ENCODE measurements around the gene KCNG4. TPM values are rescaled to one million over a fixed set of nuclear protein-coding genes. Genes with fewer than 3 reads are reported as not detected.

Gene KCNG4
- total RNA-seq, 1 experiment from 2014 or later, result not detected

DNA sequence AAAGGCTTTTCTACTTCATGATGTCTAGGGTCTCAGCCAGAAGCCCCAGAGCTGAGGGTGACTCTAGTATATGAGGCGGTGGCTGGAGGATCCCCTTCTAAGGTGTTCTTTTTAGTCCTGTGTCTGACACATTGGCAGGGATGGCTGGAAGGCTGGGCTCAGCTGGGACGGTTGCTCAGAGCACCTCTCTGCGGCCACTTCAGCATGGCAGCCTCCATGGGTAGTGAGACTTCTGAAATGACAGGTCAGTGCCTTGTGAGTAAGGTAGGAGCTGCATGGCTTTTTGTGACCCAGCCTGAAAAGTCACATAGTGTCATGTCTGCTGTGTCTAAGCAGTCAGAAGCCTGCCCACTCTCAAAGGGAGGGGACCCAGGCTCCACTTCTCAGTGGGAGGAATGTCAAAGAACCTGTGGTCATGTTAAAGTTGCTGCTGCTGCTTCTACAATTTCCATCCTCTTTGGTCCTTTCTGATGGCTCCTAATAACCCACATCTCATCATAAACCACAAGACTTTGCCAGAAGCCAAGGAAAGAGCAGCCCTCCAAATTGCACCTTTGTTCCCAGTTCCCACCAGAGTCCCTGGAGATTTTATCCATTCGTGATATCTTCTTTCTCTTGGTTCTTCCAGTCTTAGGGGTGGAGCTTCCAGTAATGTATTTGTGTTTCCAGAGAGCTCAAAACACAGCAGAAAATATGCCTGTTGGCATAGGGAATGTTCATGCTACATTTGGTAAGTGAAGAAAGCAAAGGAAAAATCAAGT is 15.4 kb upstream of the KCNG4 start:
- H3K27ac ChIP-seq, result no peak overlapping the region
- no peaks in the 10 kb centered on the region for H3K4me1 ChIP-seq (replicated peaks)
- no peak for DNase-seq (ENCODE audit: low read depth in 1 of 2, low spot score in 2 of 2)
- H3K4me3 ChIP-seq, result no peak overlapping the region
- no peaks in the 10 kb centered on the region for H3K27me3 ChIP-seq (replicated peaks)
- H3K9me3 ChIP-seq (replicated peaks), result peaks cover 2% of the 10 kb centered on the region; the same call in 1 of the 2 replicates
- no peaks in the 10 kb centered on the region for H3K36me3 ChIP-seq

DNA sequence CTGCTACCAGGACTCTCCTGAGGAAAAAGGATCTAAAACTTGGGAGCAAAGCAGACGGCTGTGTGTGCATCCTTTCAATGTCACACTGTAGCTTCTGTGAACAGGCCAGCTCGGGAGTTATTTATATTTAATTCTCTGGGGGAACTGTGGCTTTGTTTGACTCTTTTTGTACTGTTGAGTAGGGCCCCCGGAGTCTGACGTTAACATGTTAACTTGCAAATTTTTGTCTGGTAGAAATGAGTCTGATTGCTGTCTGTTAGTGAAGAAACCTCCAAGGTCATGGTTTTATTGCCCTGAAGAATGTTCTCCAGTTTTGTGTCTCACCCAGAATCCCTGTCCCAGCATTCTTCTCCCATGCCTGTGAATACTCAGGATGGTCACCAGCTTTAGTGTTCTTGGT is 14.2 kb upstream of the KCNG4 start:
- Histone ChIP-seq H3K9me3 (replicated peaks) (peaks cover 2% of the 10 kb centered on the region; the same call in 1 of the 2 replicates), H3K27ac (no peak overlapping the region), H3K4me3 (no peak overlapping the region), H3K4me1 (replicated peaks) (no peaks in the 10 kb centered on the region), H3K27me3 (replicated peaks) (no peaks in the 10 kb centered on the region), H3K36me3 (no peaks in the 10 kb centered on the region)
- DNase-seq (ENCODE audit: low read depth in 1 of 2, low spot score in 2 of 2), result no peak

DNA sequence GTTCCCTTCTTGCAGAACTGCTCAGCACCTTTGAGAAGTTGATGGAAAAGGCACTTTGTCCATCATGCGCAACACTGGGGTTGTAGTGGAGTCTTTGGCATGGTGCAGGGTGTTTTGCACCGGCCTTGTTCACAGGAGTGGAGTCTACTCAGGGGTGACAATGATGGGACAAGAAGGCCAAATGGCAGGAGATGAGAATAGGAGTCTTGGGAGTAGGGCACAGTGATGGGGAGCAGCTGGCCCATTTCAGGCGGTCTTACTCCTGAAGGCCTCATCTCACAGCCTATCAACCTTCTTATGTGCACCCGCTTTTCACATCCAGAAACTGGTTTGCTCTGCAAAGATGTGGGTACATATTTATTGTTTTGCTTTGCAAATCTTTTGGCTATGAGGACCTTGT is 13.4 kb upstream of the KCNG4 start:
- no peak overlapping the region for H3K4me3 ChIP-seq
- no peaks in the 10 kb centered on the region for H3K4me1 ChIP-seq (replicated peaks)
- no peaks in the 10 kb centered on the region for H3K36me3 ChIP-seq
- DNase-seq (ENCODE audit: low read depth in 1 of 2, low spot score in 2 of 2), result no peak
- H3K27ac ChIP-seq, result no peak overlapping the region
- H3K27me3 ChIP-seq (replicated peaks), result no peaks in the 10 kb centered on the region
- peaks cover 2% of the 10 kb centered on the region; the same call in 1 of the 2 replicates for H3K9me3 ChIP-seq (replicated peaks)

DNA sequence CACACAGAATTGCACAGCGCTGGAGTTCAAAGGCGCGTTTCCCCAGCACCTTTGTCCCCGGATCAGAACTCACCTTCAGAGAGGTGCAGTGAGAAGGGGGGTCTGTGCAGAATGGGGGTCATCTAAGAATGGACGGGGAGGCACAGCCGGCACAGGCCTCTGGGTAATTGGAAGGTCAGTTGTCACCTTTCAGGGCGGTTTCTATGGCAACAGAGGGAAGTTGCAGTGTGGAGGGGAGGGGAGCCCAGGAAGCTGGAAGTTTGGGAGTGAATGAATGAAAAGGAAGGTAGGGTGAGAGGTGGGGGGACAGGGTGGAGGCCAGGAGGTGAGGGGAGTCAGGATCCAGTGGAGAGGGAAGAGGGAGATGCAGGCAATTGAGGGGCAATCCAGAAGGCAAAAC is 12.4 kb upstream of the KCNG4 start:
- H3K27me3 ChIP-seq (replicated peaks), result no peaks in the 10 kb centered on the region

DNA sequence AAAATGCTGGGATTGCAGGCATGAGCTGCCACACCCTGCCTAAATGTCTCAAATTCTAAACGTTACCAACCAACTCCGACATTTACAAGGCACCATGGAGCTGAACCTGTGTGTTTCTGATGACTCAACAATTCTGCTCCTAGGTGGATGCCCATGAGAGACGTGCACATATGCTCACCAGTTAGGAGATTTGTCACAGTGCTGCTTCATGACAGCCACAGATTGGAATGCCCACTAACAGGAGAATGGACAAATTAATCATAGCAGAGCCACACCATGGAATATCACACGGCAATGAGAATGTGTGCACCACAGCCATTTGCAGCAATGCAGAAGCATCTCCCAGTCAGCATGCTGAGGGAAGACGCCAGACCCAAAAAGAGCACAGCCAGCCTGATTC is 8.0 kb upstream of the KCNG4 start:
- DNase-seq (ENCODE audit: low read depth in 1 of 2, low spot score in 2 of 2), result no peak
- no peaks in the 10 kb centered on the region for H3K27me3 ChIP-seq (replicated peaks)
- H3K4me1 ChIP-seq (replicated peaks), result no peaks in the 10 kb centered on the region
- H3K4me3 ChIP-seq, result no peak overlapping the region
- no peaks in the 10 kb centered on the region for H3K36me3 ChIP-seq
- H3K27ac ChIP-seq, result no peak overlapping the region
- no peaks in the 10 kb centered on the region for H3K9me3 ChIP-seq (replicated peaks)

More for the DNA sequence above, 12.4 kb upstream of the KCNG4 start:
- Histone ChIP-seq H3K27ac (no peak overlapping the region), H3K9me3 (replicated peaks) (peaks cover 2% of the 10 kb centered on the region; the same call in 1 of the 2 replicates), H3K4me1 (replicated peaks) (no peaks in the 10 kb centered on the region), H3K36me3 (no peaks in the 10 kb centered on the region), H3K4me3 (no peak overlapping the region)
- no peak for DNase-seq (ENCODE audit: low read depth in 1 of 2, low spot score in 2 of 2)

DNA sequence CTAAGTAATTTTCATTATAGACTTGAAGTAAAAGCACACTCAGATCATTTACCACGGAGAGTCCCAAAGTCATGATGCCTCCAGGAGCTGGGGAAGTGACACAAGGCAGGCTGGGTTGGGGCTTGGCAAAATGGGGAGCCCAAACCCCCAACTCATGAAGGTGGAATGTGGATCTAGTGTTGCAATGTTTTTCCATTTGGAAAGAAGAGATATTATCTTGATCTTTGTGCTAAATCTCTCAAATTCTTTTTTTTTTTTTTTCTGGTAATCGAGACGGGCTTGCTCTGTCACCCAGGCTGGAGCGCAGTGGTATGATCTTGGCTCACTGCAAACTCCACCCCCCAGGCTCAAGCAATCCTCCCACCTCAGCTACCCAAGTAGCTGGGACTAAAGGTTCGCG is 7.5 kb upstream of the KCNG4 start:
- H3K4me1 ChIP-seq (replicated peaks), result no peaks in the 10 kb centered on the region
- no peak overlapping the region for H3K27ac ChIP-seq
- DNase-seq (ENCODE audit: low read depth in 1 of 2, low spot score in 2 of 2), result no peak
- no peaks in the 10 kb centered on the region for H3K36me3 ChIP-seq
- no peaks in the 10 kb centered on the region for H3K9me3 ChIP-seq (replicated peaks)
- H3K27me3 ChIP-seq (replicated peaks), result no peaks in the 10 kb centered on the region
- H3K4me3 ChIP-seq, result no peak overlapping the region

DNA sequence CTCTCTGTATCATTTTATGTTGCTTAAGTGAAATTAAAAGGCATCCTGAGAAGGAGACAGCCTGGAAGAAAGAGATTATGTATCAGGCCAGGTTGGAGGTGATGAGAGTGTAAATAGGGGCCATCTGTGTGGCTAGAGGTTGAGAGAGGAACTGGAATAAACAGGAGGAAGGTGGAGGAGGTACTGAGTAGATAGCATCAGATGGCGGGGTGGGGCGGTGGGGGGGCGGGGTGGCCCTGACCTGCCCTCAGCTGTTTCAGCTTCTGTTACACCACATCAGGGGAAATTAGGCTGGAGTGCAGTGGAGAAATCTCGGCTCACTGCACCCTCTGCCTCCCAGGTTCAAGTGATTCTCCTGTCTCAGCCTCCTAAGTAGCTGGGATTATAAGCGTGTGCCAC is 6.9 kb upstream of the KCNG4 start:
- H3K36me3 ChIP-seq, result no peaks in the 10 kb centered on the region
- no peaks in the 10 kb centered on the region for H3K27me3 ChIP-seq (replicated peaks)
- no peak for DNase-seq (ENCODE audit: low read depth in 1 of 2, low spot score in 2 of 2)

DNA sequence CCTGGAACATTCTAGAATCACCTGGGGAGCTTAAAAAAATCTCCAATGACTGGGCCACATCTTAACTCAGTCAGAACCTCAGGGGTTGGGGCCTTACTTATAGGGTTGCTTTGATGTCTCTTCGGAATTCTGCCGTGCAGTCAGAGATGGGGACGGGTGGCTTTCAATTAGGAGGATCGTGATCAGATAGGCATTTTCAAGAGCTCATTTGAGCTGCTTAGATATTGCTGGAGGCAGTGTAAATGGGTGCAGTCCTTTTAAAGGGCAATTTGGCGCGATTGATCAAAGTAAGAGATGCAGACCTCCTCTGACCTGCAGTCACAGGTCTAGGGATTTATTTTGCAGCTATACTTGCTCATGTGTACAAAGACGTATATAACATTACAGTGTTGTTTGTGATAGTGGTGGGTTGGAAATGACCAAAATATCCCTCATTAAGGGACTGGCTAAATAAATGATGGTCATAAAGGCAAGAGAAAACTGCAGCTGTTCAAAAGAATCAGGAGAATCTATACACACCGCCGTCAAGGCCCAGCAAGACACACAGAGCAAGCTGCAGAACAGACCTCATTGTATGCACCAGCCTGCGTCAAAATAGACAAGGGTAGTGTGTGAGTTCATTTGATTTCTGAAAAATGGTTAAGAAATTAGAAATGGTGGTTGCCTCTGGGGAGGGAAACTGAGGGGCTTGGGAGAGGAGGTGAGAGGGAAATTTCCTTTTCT is 6.3 kb upstream of the KCNG4 start:
- DNase-seq (ENCODE audit: low read depth in 1 of 2, low spot score in 2 of 2), result no peak
- no peak overlapping the region for H3K4me3 ChIP-seq
- no peaks in the 10 kb centered on the region for H3K9me3 ChIP-seq (replicated peaks)
- H3K27ac ChIP-seq, result no peak overlapping the region
- no peaks in the 10 kb centered on the region for H3K36me3 ChIP-seq
- H3K4me1 ChIP-seq (replicated peaks), result no peaks in the 10 kb centered on the region
- H3K27me3 ChIP-seq (replicated peaks), result no peaks in the 10 kb centered on the region

More for the DNA sequence above, 6.9 kb upstream of the KCNG4 start:
- no peak overlapping the region for H3K4me3 ChIP-seq
- H3K27ac ChIP-seq, result no peak overlapping the region
- no peaks in the 10 kb centered on the region for H3K9me3 ChIP-seq (replicated peaks)
- no peaks in the 10 kb centered on the region for H3K4me1 ChIP-seq (replicated peaks)

DNA sequence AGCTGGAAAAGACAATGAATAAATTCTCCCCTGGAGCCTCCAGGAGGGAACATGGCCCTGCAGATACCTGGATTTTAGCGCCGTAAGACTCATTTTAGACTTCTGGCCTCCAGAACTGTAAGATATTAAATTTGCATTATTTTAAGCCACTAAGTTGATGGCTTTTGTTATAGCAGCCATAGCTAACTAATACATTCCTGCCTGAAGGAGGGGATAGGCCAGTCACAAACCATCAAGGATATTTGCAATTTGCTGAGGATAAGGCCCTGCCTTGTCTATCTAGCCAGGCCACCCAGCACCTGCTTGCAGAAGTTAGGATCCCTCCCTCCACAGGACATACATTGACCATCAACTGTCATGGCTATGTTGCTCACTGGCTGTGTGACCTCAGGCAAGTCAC is 4.9 kb upstream of the KCNG4 start:
- no peaks in the 10 kb centered on the region for H3K27me3 ChIP-seq (replicated peaks)
- no peaks in the 10 kb centered on the region for H3K4me1 ChIP-seq (replicated peaks)
- no peak for DNase-seq (ENCODE audit: low read depth in 1 of 2, low spot score in 2 of 2)
- H3K9me3 ChIP-seq (replicated peaks), result no peaks in the 10 kb centered on the region
- H3K27ac ChIP-seq, result no peak overlapping the region
- H3K4me3 ChIP-seq, result no peak overlapping the region
- H3K36me3 ChIP-seq, result no peaks in the 10 kb centered on the region

DNA sequence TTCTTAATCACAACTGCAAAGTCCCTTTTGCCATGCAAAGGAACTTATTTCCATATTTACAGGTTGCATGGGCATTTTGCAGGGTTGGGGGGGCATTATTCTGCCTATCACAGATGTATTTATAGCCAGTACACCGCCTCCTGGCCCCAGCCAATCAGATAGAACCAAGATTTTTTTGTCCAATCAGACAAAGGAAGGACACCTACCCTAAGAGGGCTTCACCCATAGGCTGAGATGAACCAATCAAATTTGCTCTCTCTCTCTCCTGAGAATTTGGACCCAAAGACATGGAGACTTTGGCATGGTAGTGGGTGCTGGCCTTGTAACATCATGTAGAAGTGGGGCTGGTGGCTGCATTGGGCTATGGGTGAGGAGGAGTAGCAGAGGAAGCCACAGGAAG is 3.9 kb upstream of the KCNG4 start:
- Histone ChIP-seq H3K27ac (no peak overlapping the region), H3K36me3 (no peaks in the 10 kb centered on the region), H3K27me3 (replicated peaks) (peaks cover 6% of the 10 kb centered on the region; the same call in 1 of the 2 replicates), H3K4me3 (no peak overlapping the region), H3K4me1 (replicated peaks) (no peaks in the 10 kb centered on the region), H3K9me3 (replicated peaks) (no peaks in the 10 kb centered on the region)
- no peak for DNase-seq (ENCODE audit: low read depth in 1 of 2, low spot score in 2 of 2)

DNA sequence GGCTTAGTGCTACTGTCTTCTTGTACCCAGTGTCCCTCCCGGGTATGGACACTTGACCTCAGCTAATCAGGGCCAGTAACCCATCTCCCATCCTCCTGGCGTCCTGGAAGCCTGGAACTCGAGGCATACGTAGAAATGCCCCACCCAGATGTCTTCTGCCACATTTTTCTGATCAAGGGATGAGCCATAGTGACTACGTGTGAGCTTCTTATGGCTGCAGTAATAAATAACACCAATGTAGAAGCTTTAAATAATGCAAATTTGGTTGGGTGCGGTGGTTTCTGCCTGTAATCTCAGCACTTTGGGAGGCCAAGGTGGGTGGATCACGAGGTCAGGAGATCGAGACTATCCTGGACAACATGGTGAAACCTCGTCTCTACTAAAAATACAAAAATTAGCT is 3.0 kb upstream of the KCNG4 start:
- Histone ChIP-seq H3K4me3 (no peak overlapping the region), H3K27me3 (replicated peaks) (peaks cover 6% of the 10 kb centered on the region; the same call in 1 of the 2 replicates), H3K36me3 (no peaks in the 10 kb centered on the region), H3K9me3 (replicated peaks) (no peaks in the 10 kb centered on the region), H3K27ac (no peak overlapping the region), H3K4me1 (replicated peaks) (no peaks in the 10 kb centered on the region)
- no peak for DNase-seq (ENCODE audit: low read depth in 1 of 2, low spot score in 2 of 2)

DNA sequence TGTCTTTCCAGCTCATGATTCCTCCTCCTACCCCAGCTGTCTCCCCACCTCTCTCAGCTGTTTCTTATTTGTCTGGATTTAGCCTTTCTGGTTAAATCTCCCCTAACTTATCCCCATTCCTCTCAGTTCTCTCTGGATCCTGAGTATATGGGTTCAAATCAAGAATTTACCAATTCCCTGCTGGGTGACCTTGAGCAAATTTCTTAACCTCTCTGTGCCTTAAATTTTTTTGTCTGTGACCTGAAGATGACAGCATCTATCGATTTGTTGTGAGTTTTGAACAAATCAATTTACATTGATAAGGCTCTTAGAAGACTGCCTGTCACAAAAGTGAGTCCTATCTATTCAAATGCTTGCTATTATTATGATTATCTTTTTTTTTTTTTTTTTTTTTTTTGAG is 2.0 kb upstream of the KCNG4 start:
- no peak overlapping the region for H3K4me3 ChIP-seq

DNA sequence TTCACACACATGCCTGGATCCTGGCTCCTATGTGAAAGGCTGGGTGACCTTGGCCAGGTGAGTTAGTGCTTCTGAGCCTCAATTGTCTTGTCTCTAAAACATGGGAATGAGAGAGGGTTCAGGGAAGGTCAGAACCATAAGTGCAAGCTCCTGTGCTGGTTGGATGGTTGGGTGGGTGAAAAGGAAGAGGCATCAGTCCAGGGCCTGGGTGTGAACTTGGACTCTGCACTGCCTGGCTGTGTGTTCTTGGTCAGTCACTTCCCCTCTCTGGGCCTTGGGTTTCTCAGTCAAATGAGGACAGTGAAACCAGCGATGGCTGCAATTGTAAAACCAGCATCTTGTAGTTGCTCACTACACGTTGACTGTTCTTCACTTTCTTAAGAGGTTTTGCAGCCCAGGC is 643 bp upstream of the KCNG4 start:
- no peak for DNase-seq (ENCODE audit: low read depth in 1 of 2, low spot score in 2 of 2)
- Histone ChIP-seq H3K4me1 (replicated peaks) (no peaks in the 10 kb centered on the region), H3K4me3 (no peak overlapping the region), H3K27me3 (replicated peaks) (peaks cover 6% of the 10 kb centered on the region; the same call in 1 of the 2 replicates), H3K27ac (no peak overlapping the region), H3K36me3 (no peaks in the 10 kb centered on the region), H3K9me3 (replicated peaks) (no peaks in the 10 kb centered on the region)

More for the DNA sequence above, 2.0 kb upstream of the KCNG4 start:
- H3K27ac ChIP-seq, result no peak overlapping the region
- H3K9me3 ChIP-seq (replicated peaks), result no peaks in the 10 kb centered on the region
- no peaks in the 10 kb centered on the region for H3K4me1 ChIP-seq (replicated peaks)
- peaks cover 6% of the 10 kb centered on the region; the same call in 1 of the 2 replicates for H3K27me3 ChIP-seq (replicated peaks)
- no peak for DNase-seq (ENCODE audit: low read depth in 1 of 2, low spot score in 2 of 2)
- no peaks in the 10 kb centered on the region for H3K36me3 ChIP-seq

DNA sequence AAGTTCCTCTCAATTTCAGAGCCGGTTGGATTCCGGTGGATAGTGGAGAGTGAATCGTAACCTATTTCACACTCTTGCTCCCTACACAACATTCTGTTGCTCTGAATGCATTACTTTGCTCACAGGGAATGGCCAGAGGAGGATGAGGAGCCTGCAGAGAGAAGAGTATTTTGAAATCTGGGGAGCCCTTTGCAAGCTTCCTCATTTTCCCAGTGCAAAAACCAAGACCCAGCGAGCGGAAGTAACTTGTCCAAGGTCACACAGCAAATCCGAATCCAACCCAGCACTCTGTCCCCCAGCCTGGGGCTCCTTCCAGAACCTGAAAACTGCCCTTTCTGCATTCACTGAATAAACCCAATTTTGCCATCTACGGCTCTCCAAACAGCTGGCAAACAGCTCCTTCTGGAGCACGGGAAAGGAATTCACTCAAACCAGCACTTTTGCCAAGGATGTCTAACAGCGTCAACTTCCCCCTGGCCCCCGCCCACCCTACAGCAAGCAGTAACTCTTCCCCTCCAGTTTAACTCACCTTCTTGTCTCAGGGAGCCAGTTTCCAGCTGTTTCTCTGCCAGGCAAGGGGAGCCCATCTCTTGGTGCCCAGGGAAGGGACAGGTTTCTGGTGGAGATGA is 557 bp downstream of the KCNG4 start:
- no peak for DNase-seq (ENCODE audit: low read depth in 1 of 2, low spot score in 2 of 2)
- H3K9me3 ChIP-seq (replicated peaks), result no peaks in the 10 kb centered on the region
- H3K27me3 ChIP-seq (replicated peaks), result peaks cover 6% of the 10 kb centered on the region; the same call in 1 of the 2 replicates

More for the DNA sequence above, 557 bp downstream of the KCNG4 start:
- Histone ChIP-seq H3K27ac (no peak overlapping the region), H3K36me3 (no peaks in the 10 kb centered on the region), H3K4me3 (no peak overlapping the region), H3K4me1 (replicated peaks) (no peaks in the 10 kb centered on the region)

Data from SJSA1 (cell line).